T47D (cell line): ENCODE results near the gene DTX2.
"Not testable (repeated sequence)": the region's sequence is repeated elsewhere in the genome, so short reads cannot be mapped to it uniquely, and the experiment has no call there.

ENCODE experiments used
- DNase-seq, 2 experiments: peaks; one replicate each; pipeline versions ENCODE4 v3.0.0 to v3.0.0-alpha.2; 2011 to 2012; ENCODE audit warnings: low read depth in 1 of 2, low spot score in 1 of 2
- in situ Hi-C: cut with HindIII; loops from 2 replicates; pipeline ENCODE4 v1.10.0; 2016; ENCODE audit warnings: low sequenced_read_pairs, low pct_unique_long_range_greater_than_20kb

Gene DTX2

DNA sequence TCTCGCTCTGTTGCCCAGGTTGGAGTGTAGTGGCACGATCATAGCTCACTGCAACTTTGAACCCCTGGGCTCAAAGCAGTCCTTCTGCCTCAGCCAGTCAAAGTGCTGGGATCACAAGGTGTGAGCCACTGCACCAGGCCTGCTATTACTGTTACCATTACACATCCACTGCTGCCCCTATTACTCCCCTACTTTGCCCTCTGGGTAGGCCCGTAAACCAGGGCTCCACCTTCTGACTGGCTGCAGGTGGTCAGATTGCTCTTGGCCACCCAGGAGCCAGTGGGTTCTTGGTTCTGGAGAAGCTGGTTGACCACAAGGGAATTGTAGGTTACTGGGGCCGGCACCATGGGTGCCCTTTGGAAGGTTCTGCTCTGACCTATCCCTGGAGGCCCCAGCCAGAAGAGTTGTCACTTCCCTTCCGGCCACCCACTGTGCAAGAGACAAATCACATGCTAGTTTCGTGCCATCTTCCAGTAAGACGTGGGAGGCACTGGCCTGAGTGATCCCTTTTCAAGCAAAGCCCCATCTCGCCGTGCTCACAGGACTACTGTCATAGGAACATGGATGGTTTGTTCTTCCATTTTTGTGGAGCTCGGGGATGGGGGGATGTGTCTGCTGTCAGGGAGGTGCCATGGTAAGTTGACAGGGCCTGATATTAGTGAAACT is 10.2 kb downstream of the DTX2 start:
- in situ Hi-C loops, result not testable (repeated sequence)

DNA sequence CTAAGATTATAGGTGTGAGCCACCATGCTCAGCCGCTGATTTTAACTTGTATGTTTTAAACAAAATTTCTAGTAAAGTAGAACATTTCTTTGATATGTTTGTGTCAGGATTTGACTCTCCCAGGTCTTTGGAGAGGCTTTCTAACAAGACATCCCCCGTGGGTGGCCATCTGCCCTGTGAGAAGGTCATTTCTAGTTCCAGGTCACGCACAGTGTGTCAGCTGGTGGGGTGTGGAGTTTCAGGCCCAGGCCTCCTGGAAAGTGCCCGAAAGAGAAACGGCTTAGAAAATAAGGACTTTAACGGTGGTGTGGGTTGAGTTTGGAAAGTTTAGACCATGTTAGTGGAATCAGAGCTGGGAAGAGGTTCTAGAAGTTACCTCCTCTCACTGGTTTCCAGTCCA is 11.6 kb downstream of the DTX2 start:
- in situ Hi-C loops, DNase-seq: not testable (repeated sequence)

More for the DNA sequence above, 10.2 kb downstream of the DTX2 start:
- not testable (repeated sequence) for DNase-seq

DNA sequence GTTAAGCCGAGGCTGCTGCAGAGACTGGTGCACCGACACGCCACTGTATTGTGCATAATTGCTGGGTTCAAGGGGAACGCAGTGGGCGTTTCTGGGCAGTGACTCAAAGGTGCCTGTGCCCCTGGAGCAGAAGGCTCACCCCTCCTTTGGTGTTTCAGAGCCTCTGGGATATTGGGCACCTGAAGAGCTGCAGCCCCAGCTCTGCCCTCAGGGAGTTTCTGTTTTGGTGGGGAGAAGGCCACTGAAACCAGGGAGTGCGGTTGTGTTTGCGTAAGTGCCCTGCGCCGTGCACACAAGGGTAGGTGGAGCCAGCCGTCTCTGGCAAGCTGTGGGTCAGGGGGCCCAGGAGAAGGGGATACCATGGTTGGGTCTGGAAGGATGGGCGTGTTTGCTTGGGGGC is 14.8 kb downstream of the DTX2 start:
- in situ Hi-C loops, DNase-seq: not testable (repeated sequence)

DNA sequence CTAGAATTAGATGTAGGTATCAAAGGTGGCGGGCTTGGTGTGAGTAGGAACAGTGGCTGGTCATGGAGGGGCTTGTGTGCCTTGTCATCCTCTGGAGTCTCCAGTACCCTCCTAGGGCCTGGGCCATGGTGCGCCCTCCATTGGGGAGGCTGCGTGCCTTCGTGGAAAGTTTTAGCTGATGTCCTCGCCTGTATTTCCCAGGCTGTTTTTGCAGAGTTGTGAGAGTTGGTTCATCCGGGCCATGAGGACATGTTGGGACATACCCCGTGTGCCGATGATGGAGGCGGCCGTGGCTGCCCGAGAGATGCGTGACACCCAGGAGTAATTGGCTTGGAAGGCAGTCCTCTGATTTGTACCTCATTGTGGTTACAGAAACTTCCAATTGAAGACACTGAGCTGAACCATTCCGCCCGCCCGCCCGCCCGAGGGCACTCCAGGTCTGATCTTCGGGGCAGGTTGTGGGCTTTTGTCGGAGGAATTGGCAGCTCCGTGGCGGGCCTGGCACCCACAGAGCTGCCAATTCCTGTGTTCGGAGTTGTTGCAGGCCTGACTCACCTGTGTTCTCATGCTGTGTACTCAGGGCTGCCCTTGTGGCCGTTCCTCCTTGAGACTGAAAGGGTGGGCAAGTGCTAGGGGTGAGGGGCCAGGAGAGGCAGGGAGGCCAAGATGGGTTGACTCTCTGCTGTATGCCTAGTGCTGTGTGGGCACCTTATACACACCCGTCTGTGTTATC is 15.4 kb downstream of the DTX2 start:
- DNase-seq, in situ Hi-C loops: not testable (repeated sequence)

DNA sequence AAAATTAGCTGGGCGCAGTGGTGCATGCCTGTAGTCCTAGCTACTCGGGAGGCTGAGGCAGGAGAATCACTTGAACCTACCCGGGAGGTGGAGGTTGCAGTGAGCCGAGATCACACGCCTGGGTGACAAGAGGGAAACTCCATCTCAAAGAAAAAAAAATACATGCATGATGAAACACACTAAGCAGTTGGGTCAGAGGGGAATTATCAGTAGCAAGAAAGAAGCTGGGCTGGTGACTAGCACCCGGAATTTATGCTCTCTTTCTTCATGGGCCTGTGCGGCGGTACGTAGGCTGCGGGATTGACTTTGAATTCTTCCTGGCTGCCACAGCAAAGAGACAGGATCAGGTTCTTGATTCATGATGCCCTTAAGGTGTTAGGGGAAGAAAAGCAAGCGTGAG is 18.1 kb downstream of the DTX2 start:
- DNase-seq, in situ Hi-C loops: not testable (repeated sequence)

DNA sequence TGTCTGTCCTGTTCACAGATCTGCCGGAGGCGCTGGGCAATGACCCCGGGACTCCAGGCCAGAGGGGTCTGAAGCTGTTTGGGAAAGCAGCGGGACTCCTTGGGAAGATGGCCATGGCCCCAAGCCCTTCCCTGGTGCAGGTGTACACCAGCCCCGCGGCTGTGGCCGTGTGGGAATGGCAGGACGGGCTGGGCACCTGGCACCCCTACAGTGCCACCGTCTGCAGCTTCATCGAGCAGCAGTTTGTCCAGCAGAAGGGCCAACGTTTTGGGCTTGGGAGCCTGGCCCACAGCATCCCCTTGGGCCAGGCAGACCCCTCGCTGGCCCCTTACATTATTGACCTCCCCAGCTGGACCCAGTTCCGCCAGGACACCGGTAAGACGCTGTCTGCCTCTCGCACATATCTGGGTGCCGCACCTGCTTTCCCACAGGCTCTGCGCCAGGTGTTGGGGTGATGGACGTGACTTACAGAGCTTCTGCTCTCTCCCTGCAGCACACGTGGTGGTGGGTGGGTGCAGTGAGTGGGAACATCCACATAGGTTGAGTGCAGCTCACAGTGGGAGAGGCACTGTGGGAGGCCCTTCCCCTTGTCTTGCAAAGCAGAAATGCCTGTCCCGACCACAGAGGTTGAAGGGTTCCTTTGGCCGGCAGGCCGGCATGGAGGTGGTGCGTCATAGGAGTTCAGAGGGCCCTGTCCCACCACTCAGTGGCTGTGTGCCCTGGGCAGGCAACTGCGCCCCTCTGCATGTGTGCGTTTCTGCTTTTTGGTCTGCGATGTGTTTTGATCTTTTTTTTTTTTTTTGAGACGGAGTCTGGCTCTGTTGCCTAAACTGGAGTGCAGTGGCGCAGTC is 19.1 kb downstream of the DTX2 start:
- DNase-seq, in situ Hi-C loops: not testable (repeated sequence)

DNA sequence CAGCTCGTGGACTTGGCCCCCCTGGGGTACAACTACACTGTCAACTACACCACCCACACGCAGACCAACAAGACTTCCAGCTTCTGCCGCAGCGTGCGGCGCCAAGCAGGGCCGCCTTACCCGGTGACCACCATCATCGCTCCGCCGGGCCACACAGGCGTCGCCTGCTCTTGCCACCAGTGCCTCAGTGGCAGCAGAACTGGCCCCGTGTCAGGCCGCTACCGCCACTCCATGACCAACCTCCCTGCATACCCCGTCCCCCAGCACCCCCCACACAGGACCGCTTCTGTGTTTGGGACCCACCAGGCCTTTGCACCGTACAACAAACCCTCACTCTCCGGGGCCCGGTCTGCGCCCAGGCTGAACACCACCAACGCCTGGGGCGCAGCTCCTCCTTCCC is 21.2 kb downstream of the DTX2 start:
- in situ Hi-C loops, DNase-seq: not testable (repeated sequence)

DNA sequence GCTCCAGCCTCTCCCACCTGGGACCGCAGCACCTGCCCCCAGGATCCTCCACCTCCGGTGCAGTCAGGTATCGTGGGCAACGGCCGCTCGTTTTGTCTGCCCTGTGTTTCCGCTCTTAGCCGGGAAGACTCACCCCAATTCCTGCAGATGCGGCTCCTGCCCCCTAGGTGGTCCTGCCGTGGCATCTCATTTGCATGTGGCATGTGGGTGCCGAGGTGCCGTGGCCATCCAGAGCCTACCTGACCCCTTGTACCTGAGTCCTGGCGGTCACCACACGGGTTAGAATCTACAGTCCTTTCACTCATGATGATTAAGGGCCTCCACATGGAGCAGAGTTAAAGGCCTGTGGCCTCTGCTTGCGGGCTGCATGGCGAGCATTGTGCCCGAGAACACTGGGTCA is 21.6 kb downstream of the DTX2 start:
- in situ Hi-C loops, DNase-seq: not testable (repeated sequence)

DNA sequence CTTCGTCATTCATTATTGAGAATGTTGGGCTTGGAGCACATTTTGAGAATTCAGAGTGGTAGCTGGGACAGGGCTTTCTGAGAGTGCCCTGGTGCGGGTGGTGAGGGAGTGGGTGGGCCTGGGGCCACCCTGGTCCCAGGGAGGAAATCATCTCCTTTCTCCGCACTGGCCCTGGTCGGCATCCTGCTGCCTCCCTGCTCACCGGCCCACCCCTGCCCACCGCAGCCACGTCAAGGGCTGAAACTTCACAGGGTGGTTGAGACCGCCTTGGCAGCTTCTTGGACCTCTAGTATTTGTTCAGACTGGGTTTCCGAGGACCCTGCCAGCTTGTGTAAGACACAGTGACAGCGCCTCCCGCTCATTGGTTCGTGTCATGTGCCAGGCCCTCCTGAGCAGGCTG is 22.9 kb downstream of the DTX2 start:
- DNase-seq, in situ Hi-C loops: not testable (repeated sequence)

DNA sequence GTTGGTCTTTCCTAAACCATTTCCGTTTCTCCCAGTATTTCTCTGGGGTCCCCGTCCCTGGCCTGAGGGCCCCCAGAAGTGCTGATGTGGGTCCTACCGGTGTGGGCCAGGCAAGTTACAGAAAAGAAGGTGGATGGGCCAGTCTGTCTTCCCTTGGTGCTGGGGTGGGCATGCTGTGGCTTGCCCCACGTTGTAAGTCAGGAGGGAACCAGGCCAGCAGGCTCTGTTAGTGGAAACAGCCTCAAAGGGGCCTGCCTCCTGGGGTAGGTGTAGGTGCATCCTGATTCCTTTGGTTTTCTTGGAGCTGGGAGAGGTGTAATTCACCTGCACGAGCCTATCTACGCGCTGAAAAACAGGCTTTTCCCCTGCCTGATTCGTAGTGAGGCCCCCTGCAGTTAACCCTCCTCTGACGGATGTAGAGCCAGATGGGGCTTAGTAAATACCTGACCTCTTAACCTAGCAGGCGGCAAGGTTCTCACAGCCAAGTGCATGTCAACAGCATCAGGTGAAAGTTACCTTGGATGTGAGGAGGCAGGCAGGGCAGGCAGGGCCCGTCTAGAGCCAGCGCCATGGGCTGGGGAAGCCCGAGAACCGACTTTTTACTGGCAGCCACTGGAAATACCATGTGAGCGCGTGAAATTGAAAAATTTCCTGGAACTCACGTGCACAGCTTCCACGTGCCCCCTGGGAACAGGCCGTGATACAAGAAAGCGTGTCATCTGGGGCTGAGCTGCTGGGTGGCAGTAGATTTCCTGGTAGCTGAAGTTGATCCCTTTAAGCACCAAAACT is 24.5 kb downstream of the DTX2 start:
- in situ Hi-C loops, DNase-seq: not testable (repeated sequence)

DNA sequence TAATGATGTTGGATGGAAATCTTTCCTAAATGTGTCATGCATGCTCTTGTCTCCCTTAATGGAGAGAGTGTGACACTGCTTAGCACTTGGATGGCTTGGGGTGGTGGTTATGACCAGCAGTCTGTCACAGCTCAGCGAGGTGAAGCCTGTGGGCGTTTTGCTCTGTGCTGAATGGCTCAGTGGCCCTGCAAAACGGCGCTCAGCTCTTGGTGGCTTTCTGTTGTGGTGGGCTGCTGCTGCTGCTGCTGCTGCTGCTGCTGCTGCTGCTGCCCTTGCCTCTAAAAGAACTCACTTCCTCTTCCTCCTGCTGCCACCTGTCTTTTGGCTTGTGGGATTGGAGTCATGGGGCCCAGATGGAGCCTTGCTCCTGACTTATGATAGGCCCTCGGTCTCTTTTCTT is 25.1 kb downstream of the DTX2 start:
- in situ Hi-C loops, DNase-seq: not testable (repeated sequence)

DNA sequence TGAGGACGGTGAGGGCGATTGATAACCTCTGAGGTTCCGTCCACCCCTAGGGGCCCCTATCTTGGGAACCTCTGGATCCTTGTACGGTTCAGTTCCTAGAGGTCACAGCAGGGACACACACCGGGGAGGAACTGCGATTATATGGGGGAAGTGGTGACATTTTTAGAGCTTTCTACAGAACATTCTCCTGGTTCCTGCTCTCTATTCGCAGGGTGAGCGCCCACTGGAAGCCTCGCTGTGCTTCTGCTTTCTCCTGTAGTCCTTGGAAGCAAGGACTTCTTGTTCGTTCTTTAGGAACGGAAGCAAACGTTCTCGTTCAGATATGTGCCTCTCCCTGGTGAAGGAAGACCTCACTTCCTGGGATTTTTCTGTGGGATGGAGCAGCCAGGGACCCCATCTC is 26.5 kb downstream of the DTX2 start:
- in situ Hi-C loops, DNase-seq: not testable (repeated sequence)

DNA sequence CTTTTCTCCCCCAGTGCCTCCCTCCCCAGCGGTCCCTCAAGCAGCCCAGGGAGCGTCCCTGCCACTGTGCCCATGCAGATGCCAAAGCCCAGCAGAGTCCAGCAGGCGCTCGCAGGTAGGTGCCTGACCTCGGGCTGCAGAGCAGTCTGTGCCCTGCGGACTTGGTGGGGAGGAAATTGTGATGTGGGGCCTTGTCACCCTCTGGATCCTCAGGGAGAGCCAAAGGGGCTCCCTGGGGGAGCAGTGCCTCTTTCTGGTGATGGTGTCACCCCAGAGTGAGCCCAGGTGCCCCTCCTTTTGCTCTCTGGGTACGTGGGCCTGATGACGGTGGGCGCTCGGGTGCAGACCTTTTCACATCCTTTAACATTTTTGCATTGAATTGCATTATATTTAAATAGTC is 30.6 kb downstream of the DTX2 start:
- in situ Hi-C loops, DNase-seq: not testable (repeated sequence)

DNA sequence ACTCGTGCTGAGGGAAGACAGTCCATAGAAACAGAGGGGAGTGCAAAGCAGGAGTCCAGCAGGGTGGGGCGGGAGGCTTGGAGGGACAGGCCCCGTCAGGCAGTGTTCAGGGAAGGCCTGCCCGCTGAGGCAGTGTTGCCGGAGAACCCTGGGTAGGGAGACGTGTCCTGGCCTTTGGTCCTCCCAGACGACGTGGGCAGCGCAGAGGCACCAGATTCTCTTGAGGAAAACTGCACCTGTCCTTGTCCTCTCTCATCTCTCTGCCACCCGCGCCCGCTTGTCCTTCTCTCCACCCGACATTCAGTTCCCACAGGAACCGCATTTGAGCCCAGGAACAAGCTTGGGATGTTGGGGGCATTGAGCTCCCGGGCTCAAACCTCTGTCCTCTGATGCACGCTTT is 34.2 kb downstream of the DTX2 start:
- in situ Hi-C loops, DNase-seq: not testable (repeated sequence)

DNA sequence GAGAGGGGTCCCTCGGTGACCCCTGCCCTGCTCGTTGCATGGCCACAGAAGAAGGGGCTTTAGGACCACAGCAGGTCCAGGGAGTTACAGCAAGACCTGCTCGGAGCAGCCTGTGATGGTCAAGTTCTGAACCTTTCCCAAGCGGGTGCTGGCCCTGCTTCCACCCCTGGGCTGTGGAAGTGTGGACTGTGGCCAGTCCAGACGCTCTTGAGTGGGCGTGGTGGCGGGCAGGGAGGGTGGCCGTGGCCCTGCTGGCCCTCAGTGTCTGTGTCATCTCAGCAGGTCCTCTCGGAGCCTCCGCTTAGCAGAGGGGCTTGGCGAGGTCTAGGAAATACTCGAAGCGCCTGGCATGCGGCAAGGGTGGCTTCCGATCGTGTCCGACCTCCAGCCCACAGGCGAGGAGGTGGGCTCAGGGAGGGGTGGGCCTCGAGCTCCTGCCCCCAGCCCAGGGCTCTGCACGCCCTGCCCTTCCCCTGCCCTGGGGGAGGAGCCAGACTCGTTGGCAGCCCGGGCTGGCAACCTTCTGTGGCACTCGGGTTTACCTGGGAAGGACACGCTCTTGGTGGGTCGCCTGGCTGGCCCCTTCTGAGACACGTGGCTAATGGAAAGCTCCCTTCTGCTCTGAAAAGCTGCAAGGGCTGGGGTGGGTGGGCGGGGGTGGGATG is 36.5 kb downstream of the DTX2 start:
- in situ Hi-C loops, DNase-seq: not testable (repeated sequence)

DNA sequence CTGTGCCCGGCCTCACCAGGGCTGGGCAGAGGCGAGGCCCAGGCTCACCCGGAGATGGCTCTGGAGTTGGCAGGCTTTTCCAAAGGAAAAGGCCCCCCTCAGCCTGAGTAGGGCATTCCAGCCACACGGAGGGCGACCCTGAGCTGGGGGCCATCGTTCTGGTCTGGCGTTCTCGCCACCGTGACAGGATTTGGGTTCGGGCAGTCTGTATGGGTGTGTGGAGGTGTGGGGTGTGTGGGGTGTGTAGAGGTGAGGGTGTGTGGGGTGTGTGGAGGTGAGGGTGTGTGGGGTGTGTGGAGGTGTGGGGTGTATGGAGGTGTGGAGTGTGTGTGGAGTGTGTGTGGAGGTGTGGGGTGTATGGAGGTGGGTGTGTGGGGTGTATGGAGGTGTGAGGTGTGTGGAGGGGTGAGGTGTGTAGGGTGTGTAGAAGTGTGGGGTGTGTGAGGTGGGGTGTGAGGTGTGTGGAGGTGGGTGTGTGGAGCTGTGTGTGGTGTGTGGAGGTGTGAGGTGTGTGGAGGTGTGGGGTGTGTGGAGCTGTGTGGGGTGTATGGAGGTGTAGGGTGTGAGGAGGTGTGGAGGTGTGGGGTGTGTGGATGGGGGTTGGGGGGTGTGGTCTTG is 37.2 kb downstream of the DTX2 start:
- DNase-seq, in situ Hi-C loops: not testable (repeated sequence)
